Loucy (cell line): ENCODE measurements around the gene LRRC15.

Experiments used
- H2AFZ ChIP-seq: fragments of 200-600 bp; sonication (generic); 2 replicates; pipeline ENCODE4 v1.6.0; 2016; ENCODE audit warnings: antibody characterized with exemption, mild to moderate bottlenecking, low read length, moderate library complexity
- H3F3A ChIP-seq: fragments of 200-600 bp; 2 replicates; pipeline ENCODE4 v1.6.0; 2016; ENCODE audit warnings: antibody characterized with exemption, low read depth, mild to moderate bottlenecking
- H3K27me3 ChIP-seq: fragments of 200-600 bp; sonication (generic); 2 replicates; pipeline ENCODE4 v1.6.1; 2014; ENCODE audit warnings: low read length, mild to moderate bottlenecking; ENCODE audit not compliant: insufficient read depth, poor library complexity, severe bottlenecking
- H3K36me3 ChIP-seq: fragments of 200-600 bp; sonication (generic); 2 replicates; pipeline ENCODE4 v1.6.1; 2016; ENCODE audit warnings: low read length; ENCODE audit not compliant: insufficient read depth
- H3K4me1 ChIP-seq: fragments of 200-600 bp; sonication (generic); 2 replicates; pipeline ENCODE4 v1.5.1; 2014; ENCODE audit warnings: low read length, mild to moderate bottlenecking; ENCODE audit not compliant: insufficient read depth, poor library complexity, severe bottlenecking
- H3K4me2 ChIP-seq: fragments of 200-600 bp; sonication (generic); 2 replicates; pipeline ENCODE4 v1.6.0; 2014; ENCODE audit warnings: antibody characterized with exemption, low read length, low read depth, mild to moderate bottlenecking; ENCODE audit not compliant: poor library complexity, severe bottlenecking
- H3K4me3 ChIP-seq: fragments of 200-600 bp; sonication (generic); 2 replicates; pipeline ENCODE4 v1.5.1; 2014; ENCODE audit warnings: low read length, mild to moderate bottlenecking, mixed read lengths; ENCODE audit not compliant: poor library complexity, severe bottlenecking
- H3K79me2 ChIP-seq: fragments of 200-600 bp; sonication (generic); 2 replicates; pipeline ENCODE4 v1.6.1; 2014; ENCODE audit warnings: low read length; ENCODE audit not compliant: insufficient read depth
- H3K9ac ChIP-seq: fragments of 200-600 bp; sonication (generic); 2 replicates; pipeline ENCODE4 v1.6.0; 2014; ENCODE audit warnings: mild to moderate bottlenecking, low read depth, low read length, moderate library complexity; ENCODE audit not compliant: poor library complexity, severe bottlenecking
- H3K9me2 ChIP-seq: fragments of 200-600 bp; sonication (generic); replicated peaks from 2 replicates; pipeline ENCODE4 v1.6.1; 2016; ENCODE audit warnings: low read depth, low read length, mixed read lengths
- H3K9me3 ChIP-seq: fragments of 200-600 bp; sonication (generic); 2 replicates; pipeline ENCODE4 v1.6.1; 2014; ENCODE audit warnings: mild to moderate bottlenecking, antibody characterized with exemption, low read length, low read depth; ENCODE audit not compliant: insufficient read depth
- H4K20me1 ChIP-seq: fragments of 200-600 bp; sonication (generic); 2 replicates; pipeline ENCODE4 v1.6.0; 2014; ENCODE audit warnings: antibody characterized with exemption, low read length, mild to moderate bottlenecking; ENCODE audit not compliant: insufficient read depth, poor library complexity, severe bottlenecking
- CTCF ChIP-seq: fragments of 200-600 bp; sonication (generic); conservative IDR thresholded peaks from 2 replicates; pipeline ENCODE4 v1.5.1; 2014; ENCODE audit warnings: mild to moderate bottlenecking, antibody characterized with exemption, low read length
- EZH2phosphoT487 ChIP-seq: fragments of 200-600 bp; IDR thresholded peaks from 2 replicates; pipeline ENCODE4 v1.6.1; 2018; ENCODE audit warnings: antibody characterized with exemption, mild to moderate bottlenecking, moderate library complexity, borderline replicate concordance

Gene LRRC15

GRCh38 chr3:194351952-194352536, 17.5 kb downstream of the LRRC15 start:
- H3K4me1 ChIP-seq: no peaks in the 10 kb centered on the region
- no peak overlapping the region for H3K9ac ChIP-seq
- H3K9me2 ChIP-seq: no peaks in the 10 kb centered on the region
- no peak overlapping the region for H2AFZ ChIP-seq
- no peaks in the 10 kb centered on the region for H3K27me3 ChIP-seq
- no peaks in the 10 kb centered on the region for H4K20me1 ChIP-seq
- no peak for TF ChIP-seq CTCF
- TF ChIP-seq EZH2phosphoT487: no peak
- H3K79me2 ChIP-seq: no peaks in the 10 kb centered on the region
- no peaks in the 10 kb centered on the region for H3F3A ChIP-seq
- H3K4me2 ChIP-seq: no peak overlapping the region
- H3K36me3 ChIP-seq: no peaks in the 10 kb centered on the region
- no peak overlapping the region for H3K4me3 ChIP-seq
- no peaks in the 10 kb centered on the region for H3K9me3 ChIP-seq

DNA sequence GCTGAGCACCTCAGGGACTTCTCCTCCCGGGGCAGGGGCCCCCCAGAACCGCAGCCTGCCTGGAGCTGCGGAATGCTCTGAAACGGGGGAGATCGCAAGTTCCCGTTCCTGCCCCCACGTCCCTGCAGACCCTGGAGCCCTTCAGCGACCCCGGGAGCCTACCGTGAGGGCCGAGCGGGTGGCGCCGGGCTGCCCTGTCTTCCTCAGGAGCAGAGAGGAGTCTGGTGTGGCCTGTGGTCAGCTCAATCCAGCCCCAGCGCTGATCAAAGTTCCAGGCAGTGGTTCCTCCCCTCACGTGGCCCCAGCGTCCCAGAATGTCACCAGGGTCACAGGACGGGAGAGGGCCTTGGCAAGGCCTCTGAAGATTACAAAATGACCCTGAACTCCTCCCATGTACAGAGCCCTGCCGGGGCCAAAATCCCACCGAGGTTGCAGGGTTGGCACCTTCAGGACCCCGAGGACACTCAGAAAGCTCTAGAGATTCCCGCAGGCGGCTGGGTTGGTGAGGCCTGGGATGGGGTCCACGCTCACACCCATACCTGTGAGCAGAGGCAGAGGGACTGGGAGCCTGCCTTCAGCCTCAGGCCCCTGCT, 18.4 kb downstream of the LRRC15 start, which contains the start of gene CPN2:
CPN2 (minus strand) TSS at position 249 of the 593 bp plus-strand sequence. CDS start 8,626 bp downstream, outside the sequence.
- Histone ChIP-seq H4K20me1 (no peaks in the 10 kb centered on the region), H3K27me3 (no peaks in the 10 kb centered on the region), H3K36me3 (no peaks in the 10 kb centered on the region), H2AFZ (no peak within 1 kb of the TSS), H3K4me2 (no peak within 1 kb of the TSS), H3F3A (no peaks in the 10 kb centered on the region), H3K4me1 (no peaks in the 10 kb centered on the region), H3K9me2 (no peaks in the 10 kb centered on the region), H3K79me2 (no peaks in the 10 kb centered on the region), H3K4me3 (no peak within 1 kb of the TSS), H3K9ac (no peak within 1 kb of the TSS), H3K9me3 (no peaks in the 10 kb centered on the region)
- TF ChIP-seq CTCF (no peak), EZH2phosphoT487 (no peak)

GRCh38 chr3:194350726-194351071, 18.8 kb downstream of the LRRC15 start:
- Histone ChIP-seq H3K4me1 (no peaks in the 10 kb centered on the region), H3K9me2 (no peaks in the 10 kb centered on the region), H2AFZ (no peak overlapping the region), H3K36me3 (no peaks in the 10 kb centered on the region), H3K4me3 (no peak overlapping the region), H3K79me2 (no peaks in the 10 kb centered on the region), H3F3A (no peaks in the 10 kb centered on the region), H3K4me2 (no peak overlapping the region), H3K27me3 (no peaks in the 10 kb centered on the region), H3K9me3 (no peaks in the 10 kb centered on the region), H4K20me1 (no peaks in the 10 kb centered on the region), H3K9ac (no peak overlapping the region)
- TF ChIP-seq CTCF (no peak), EZH2phosphoT487 (no peak)
